Inflammatory macrophage treated with lipopolysaccharide for 1 hour (primary cell): ENCODE data around the gene MOGAT3.

ENCODE experiments used
- DNase-seq, 2 donors: peaks; one replicate each; pipeline ENCODE4 v3.0.0-alpha.2; 2020 to 2022

MOGAT3 gene

GRCh38 chr7:101200862-101201599 lies at the start of gene MOGAT3:
Gene MOGAT3, minus strand, starts transcription at chr7:101201036. Its CDS starts 182 bp downstream, at chr7:101200854.
- no peak for DNase-seq

- DNase-seq: no peak
Observed at GRCh38 chr7:101250324-101250723, 49.5 kb upstream of the MOGAT3 start.

DNA sequence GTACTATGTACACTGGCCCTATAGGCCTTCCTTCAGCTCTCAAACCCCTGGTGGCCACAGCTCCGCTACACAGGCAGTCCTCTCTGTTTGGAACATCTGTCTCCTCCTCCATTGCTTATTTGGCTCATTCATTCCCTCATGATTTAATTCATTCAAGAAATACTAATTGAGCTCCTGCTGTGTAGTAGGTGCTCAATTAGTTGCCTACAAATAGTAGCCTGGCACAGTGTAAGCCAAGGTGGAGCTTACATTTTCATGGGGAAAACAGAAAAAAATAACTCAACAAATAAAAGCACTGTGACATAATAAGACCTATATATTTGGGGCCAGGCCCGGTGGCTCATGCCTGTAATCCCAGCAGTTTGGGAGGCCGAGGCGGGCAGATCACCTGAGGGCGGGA lies 47.4 kb upstream of the MOGAT3 start:
- DNase-seq: no peak

DNA sequence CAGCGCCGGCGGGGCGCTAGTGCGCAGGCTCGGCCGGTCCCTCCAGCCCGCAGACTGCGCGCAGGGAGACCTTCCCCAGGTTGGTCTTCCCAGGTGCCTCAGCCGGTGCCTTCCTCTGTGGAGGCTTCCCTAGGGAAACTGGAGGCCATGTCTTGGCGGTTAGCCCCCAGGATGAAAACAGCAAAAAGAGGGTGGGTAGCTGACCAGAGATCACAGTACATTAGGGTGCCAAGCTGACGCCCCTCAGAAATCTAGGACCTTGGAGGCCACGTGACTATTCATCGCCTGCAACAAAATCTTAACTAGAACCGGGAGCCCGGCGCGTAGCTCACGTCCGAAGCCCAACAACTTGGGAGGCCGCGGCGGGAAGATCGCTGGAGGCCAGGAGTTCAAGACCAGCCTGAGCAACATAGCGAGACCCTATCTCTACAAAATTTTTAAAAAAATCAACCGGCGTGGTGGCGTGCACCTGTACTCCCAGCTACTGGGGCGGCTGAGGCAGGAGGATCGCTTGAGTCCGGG lies 44.4 kb upstream of the MOGAT3 start:
- DNase-seq: no peak

- DNase-seq: peak; percentile 82 to 88
Observed at GRCh38 chr7:101244375-101245146, 43.7 kb upstream of the MOGAT3 start, which contains the start of gene FIS1. Gene FIS1, minus strand, starts transcription at chr7:101245081. Its CDS starts 77 bp downstream, at chr7:101245004.

GRCh38 chr7:101243646-101244374 lies 43.0 kb upstream of the MOGAT3 start:
- peak; percentile 14 to 43 for DNase-seq

- DNase-seq: no peak
Observed at GRCh38 chr7:101241443-101242349, 40.9 kb upstream of the MOGAT3 start.

GRCh38 chr7:101241015-101241363 lies 40.2 kb upstream of the MOGAT3 start:
- DNase-seq: peak; percentile 71 to 78

GRCh38 chr7:101240226-101241014 lies 39.6 kb upstream of the MOGAT3 start:
- no peak for DNase-seq

DNA sequence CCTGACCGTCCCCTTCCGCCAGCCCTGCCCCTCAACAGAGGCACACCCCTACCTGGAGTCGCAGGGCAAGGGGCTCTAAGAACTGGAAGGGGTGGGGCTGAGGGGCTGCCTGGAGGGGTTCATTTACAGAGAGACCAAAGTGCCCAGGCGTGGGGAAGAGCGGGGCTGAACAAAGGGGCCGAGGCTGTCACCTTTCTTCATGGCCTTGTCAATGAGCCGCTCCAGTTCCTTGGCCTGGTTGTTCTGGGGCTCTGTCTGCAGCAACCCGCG lies 39.0 kb upstream of the MOGAT3 start:
- DNase-seq: no peak

DNA sequence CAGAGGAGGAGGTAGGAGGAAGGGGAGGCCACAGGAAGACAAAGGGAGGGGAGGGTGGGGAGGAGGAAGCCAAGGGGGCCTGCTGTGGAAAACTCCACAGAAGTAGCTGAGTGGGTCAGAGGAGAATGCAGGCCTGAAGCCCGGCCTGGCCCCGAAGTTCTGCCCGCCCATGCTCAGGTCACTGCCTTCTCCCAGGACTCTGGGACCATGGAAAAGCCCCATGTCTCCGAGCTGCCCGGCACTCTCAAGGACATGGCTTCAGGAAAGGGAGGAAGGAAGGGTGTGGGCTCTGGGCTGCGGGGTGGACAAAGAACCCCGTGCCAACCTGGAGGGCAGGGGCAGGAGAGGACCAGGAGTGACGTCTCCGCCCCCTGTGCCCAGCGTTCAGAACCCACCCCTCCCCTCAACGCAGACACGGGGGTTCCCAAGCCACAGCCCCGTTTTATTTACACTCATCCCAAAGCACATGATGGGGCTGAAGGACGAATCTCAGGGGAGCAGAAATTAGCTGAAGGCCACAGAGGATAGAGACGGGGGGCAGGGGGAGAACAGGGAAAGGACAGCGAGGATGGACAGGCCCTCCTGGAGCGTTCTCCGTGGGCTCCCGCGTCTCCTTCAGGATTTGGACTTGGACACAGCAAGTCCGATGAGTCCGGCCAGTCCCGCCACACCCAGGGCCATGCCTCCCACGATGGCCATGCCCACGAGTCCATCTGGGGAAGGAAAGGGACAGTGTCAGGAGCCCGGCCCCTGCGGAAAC lies 38.5 kb upstream of the MOGAT3 start:
- DNase-seq: no peak

GRCh38 chr7:101238226-101239182 lies 37.7 kb upstream of the MOGAT3 start:
- no peak for DNase-seq

DNA sequence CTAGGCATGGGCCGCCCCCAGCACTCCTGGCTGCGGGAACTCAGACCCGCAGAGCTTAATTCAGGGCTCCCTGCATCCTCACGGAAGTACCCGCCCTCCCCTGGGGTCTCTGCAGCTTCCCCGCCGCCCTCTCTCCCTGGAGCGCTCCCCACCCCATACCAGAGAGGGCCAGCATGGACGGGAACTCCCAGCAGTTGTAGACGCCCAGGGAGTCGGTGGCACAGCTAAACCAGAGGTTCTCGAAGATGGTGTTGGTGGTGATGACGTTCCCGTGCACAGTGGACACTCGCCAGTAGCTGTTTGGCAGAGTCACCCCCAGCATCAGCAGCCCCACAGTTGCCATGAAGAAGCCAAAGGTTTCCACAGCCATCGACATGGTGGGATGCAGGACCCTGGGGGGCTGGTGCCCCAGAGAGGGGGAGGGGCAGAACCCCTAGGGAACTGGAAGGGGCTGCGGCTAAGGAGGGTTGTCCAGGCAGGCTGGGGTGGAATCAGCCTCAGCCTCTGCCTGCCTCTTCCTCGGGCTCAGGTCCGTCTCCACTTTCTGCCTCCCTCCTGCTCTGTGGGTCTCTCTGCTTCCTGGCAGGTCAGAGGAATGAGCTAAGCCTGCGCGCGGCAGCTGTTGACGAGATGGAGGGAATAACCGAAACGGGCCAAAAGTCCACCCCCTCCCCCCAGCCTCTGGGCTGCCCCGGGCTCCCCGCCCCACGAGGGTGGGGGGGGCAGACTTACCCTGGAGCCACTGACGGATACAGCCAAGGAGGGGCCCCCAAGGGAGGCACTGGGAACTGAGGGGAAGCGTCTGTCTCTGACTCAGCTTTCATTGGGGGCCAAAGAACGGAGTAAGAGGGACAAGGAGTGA lies 36.6 kb upstream of the MOGAT3 start, which contains the start of gene CLDN15:
TSS of gene CLDN15 (minus strand) at position 597 of the 862 bp plus-strand sequence. CDS start at position 376, 221 bp downstream.
- no peak for DNase-seq

DNA sequence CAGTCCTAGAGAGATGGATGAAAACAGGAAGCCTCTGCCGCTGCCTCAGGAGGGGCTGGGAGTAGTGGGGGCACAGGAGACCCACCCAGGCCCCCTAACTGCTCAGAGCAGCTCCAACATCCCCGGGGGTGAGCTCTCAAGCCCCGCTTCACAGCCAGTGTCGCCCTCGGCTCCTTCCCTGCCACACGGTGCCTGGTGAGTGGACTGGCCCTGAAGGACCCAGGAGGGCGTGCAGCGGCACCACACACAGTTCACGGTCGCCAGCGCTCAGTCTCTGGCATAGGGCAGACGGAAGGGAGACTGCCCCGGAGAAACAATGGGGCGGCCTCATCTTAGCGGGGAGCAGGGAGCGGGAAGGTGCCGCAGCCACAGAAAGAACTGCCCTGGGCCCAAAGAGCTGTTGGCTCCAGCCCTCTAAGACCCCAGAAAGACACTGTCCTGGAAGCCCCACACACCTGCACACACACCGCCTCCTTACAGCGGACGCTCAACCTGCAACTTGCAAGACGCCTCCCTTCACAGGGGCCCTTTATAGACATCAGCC lies 35.5 kb upstream of the MOGAT3 start:
- DNase-seq: no peak

DNA sequence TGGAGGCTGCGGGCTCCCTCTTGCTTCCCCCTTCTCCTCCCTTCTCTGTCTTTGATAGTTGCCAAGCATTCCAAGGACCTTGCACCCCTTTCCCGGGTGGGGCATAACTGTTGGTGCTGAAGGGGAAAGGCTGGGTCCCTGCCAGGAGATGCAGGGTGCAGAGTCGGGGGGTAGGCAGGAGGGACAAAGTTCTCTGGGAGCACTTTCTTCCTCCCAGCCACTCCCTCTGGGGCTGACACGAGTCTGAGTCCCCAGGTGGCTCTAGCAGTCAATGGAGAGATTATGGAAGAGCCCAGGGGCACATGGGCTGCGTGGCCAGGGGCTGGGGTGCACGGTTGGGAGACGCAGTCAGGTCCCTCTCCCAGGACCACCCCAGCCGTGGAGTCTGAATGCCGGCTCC lies 34.7 kb upstream of the MOGAT3 start:
- DNase-seq: no peak

- DNase-seq: peak in 1 of 2 donors; percentile 28
Observed at GRCh38 chr7:101235050-101235449, 34.2 kb upstream of the MOGAT3 start.

DNA sequence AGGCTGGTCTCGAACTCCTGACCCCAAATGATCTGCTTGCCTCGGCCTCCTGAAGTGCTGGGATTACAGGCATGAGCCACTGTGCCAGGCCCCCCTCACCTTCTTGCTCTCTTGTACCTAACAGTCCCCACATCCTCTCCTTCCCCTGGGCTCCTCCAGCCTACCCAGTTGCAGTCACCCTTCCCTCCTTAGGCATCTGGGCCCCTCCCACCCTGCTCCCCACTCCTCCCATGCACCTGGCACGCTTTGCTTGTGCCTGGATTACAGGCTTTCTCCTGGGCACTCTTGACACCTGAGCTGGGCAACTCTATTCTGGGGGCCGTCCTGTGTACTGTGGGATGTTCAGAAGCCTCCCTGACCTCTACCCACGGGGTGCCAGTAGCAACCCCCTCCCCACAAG lies 33.8 kb upstream of the MOGAT3 start:
- no peak for DNase-seq

DNA sequence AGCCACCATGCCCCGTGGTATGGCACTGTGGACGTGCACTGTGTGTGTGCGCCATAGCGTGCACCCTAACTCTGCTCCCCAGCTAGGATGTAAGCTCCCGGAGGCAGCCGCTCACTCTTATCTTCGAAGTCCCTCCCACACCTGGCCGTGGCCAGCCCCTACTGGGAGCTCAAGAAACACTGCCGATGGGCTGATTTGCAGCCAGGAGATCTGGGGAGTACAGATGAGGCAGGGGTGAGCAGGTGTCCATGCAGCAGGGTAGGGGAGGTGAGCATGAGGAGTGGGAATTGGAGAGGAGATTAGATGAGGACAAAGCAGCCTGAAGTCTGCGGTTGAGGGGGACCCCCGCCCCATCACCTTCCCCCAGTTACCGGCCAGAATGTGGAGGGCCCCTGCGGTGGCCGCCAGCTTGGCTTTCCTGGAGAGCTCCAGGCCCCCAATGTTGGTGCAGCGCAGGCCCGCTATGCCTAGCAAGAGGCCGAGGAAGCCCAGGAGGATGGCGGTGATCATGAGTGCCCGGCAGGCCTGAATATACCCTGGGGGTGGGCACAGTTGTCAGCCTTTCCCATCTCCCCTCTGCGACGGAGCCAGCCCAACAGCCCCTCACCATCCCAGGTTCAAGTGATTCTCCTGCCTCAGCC lies 33.2 kb upstream of the MOGAT3 start:
- DNase-seq: no peak
